Activated CD8-positive, alpha-beta memory T cell treated with anti-CD3 and anti-CD28 coated beads for 36 hours (primary cell): ENCODE measurements around the gene GPR162. TPM values are rescaled to one million over a fixed set of nuclear protein-coding genes. Genes with fewer than 3 reads are reported as not detected.

Experiments used
- CTCF ChIA-PET: fragments of 350-600 bp; sonication (Branson Sonifier 250); formaldehyde crosslinking; loops from one replicate; lab custom pipeline; 2021; ENCODE audit warnings: antibody characterized with exemption; lab: Charles Lee
- POLR2A ChIA-PET: fragments of 350-600 bp; sonication (Branson Sonifier 250); formaldehyde crosslinking; loops from one replicate; lab custom pipeline; 2021; ENCODE audit warnings: antibody characterized with exemption; lab: Charles Lee
- total RNA-seq, 2 experiments: library from RNA; stranded (reverse); gene quantifications; one replicate each; pipeline ENCODE4 v1.2.3, GENCODE V29; 2021

Gene GPR162
- total RNA-seq, 2 experiments from 2014 or later: 0.21 to 0.44 TPM

GRCh38 chr12:6827437-6827911 lies 5.9 kb downstream of the GPR162 start:
- ChIA-PET CTCF (interaction anchor here (0.6 to 9.6 kb wide), 3 partner anchors 14 to 237 kb away, joined by 3 to 91 read pairs (median 13); partner anchors contain the start of gene MLF2), POLR2A (interaction anchor here (0.7 kb wide), 1 partner anchor 61 kb away, joined by 3 read pairs; no protein-coding TSS in a partner anchor)

- CTCF ChIA-PET: interaction anchor here (0.9 to 9.6 kb wide), 7 partner anchors 20 to 74 kb away, joined by 3 to 91 read pairs (median 4); partner anchors contain the start of gene MLF2
- POLR2A ChIA-PET: interaction anchor here (0.5 to 1.7 kb wide), 4 partner anchors 23 to 251 kb away, joined by 3 to 6 read pairs (median 4); partner anchors contain the start of genes CDCA3 and USP5
These were observed 6.6 kb downstream of the GPR162 start, which contains the start of gene P3H3 for GRCh38 chr12:6827982-6828780. Gene P3H3, plus strand, starts transcription at chr12:6828407. Its CDS starts 34 bp downstream, at chr12:6828441.

- ChIA-PET CTCF (interaction anchor here (0.8 to 9.6 kb wide), 10 partner anchors 19 to 75 kb away, joined by 3 to 91 read pairs (median 4); partner anchors contain the start of gene MLF2), POLR2A (interaction anchor here (0.7 to 1.7 kb wide), 5 partner anchors 22 to 252 kb away, joined by 4 to 6 read pairs (median 5); partner anchors contain the start of genes CDCA3, MLF2, TPI1 and USP5)
These were observed 7.3 kb downstream of the GPR162 start for GRCh38 chr12:6828781-6829535.

GRCh38 chr12:6829536-6830220 lies 8.1 kb downstream of the GPR162 start:
- ChIA-PET CTCF (interaction anchor here (0.8 to 9.6 kb wide), 11 partner anchors 10 to 141 kb away, joined by 3 to 91 read pairs (median 3); partner anchors contain the start of genes MLF2 and ZNF384), POLR2A (interaction anchor here (1.2 to 1.7 kb wide), 3 partner anchors 37 to 76 kb away, joined by 4 to 5 read pairs (median 5); partner anchors contain the start of genes MLF2 and TPI1)

GRCh38 chr12:6830286-6830890 lies 8.8 kb downstream of the GPR162 start:
- ChIA-PET POLR2A (interaction anchor here (1.5 kb wide), 1 partner anchor 37 kb away, joined by 4 read pairs; the partner anchor contains the start of gene TPI1), CTCF (interaction anchor here (0.8 to 1.3 kb wide), 5 partner anchors 9 to 141 kb away, joined by 3 to 4 read pairs (median 3); partner anchors contain the start of genes MLF2, SPSB2 and ZNF384)

- CTCF ChIA-PET: interaction anchor here (0.9 to 1.3 kb wide), 5 partner anchors 35 to 142 kb away, joined by 3 to 4 read pairs (median 3); partner anchors contain the start of genes MLF2, SPSB2 and ZNF384
These were observed 9.4 kb downstream of the GPR162 start for GRCh38 chr12:6830999-6831398.

GRCh38 chr12:6831450-6831995 lies 9.9 kb downstream of the GPR162 start:
- ChIA-PET POLR2A (no interaction called here), CTCF (interaction anchor here (0.7 to 1.1 kb wide), 3 partner anchors 41 to 87 kb away, joined by 3 read pairs; partner anchors contain the start of gene SPSB2)

More at GRCh38 chr12:6830999-6831398, 9.4 kb downstream of the GPR162 start:
- POLR2A ChIA-PET: no interaction called here

- ChIA-PET CTCF (interaction anchor here (0.7 to 1.1 kb wide), 4 partner anchors 52 to 87 kb away, joined by 3 read pairs; partner anchors contain the start of gene LAG3), POLR2A (no interaction called here)
These were observed 10.5 kb downstream of the GPR162 start for GRCh38 chr12:6832125-6832524.

GRCh38 chr12:6833189-6833890 lies 11.7 kb downstream of the GPR162 start:
- CTCF ChIA-PET: interaction anchor here (0.7 to 5.1 kb wide), 8 partner anchors 8 to 275 kb away, joined by 3 to 29 read pairs (median 4); partner anchors contain the start of genes CDCA3, MLF2, PTMS and USP5

GRCh38 chr12:6834254-6834653 lies 12.6 kb downstream of the GPR162 start:
- CTCF ChIA-PET: interaction anchor here (0.7 to 5.1 kb wide), 9 partner anchors 9 to 110 kb away, joined by 3 to 29 read pairs (median 5); partner anchors contain the start of genes CDCA3, COPS7A, MLF2 and PTMS
- POLR2A ChIA-PET: interaction anchor here (0.5 to 0.6 kb wide), 2 partner anchors 38 to 42 kb away, joined by 3 to 8 read pairs; no protein-coding TSS in a partner anchor

More at GRCh38 chr12:6833189-6833890, 11.7 kb downstream of the GPR162 start:
- POLR2A ChIA-PET: no interaction called here

- ChIA-PET POLR2A (interaction anchor here (0.6 to 0.7 kb wide), 2 partner anchors 38 to 279 kb away, joined by 3 to 5 read pairs; no protein-coding TSS in a partner anchor), CTCF (interaction anchor here (0.7 to 5.1 kb wide), 12 partner anchors 9 to 230 kb away, joined by 3 to 29 read pairs (median 4); partner anchors contain the start of genes CDCA3, COPS7A, MLF2 and PTMS)
These were observed 13.3 kb downstream of the GPR162 start for GRCh38 chr12:6834873-6835272.

GRCh38 chr12:6836851-6837250 lies 15.2 kb downstream of the GPR162 start:
- ChIA-PET CTCF (interaction anchor here (0.9 to 5.1 kb wide), 6 partner anchors 12 to 202 kb away, joined by 3 to 29 read pairs (median 13); partner anchors contain the start of genes CDCA3, LPAR5, MLF2 and USP5), POLR2A (no interaction called here)

GRCh38 chr12:6837370-6838060 lies 15.9 kb downstream of the GPR162 start:
- CTCF ChIA-PET: interaction anchor here (0.9 to 5.1 kb wide), 4 partner anchors 11 to 84 kb away, joined by 3 to 29 read pairs (median 22); partner anchors contain the start of genes CDCA3, MLF2 and USP5
- POLR2A ChIA-PET: no interaction called here

GRCh38 chr12:6838854-6839253 lies 17.2 kb downstream of the GPR162 start:
- CTCF ChIA-PET: interaction anchor here (0.9 to 1.1 kb wide), 2 partner anchors 46 to 281 kb away, joined by 3 read pairs; no protein-coding TSS in a partner anchor
- POLR2A ChIA-PET: no interaction called here
